C4-2B (cell line): Measurements from ENCODE around the gene DIS3.
"Not testable (repeated sequence)": the region's sequence is repeated elsewhere in the genome, so short reads cannot be mapped to it uniquely, and the experiment has no call there.

Experiments
- H3K27ac ChIP-seq: fragments of 450-650 bp; 2 replicates; pipeline ENCODE4 v1.5.1; 2017
- CTCF ChIP-seq: fragments of 450-650 bp; conservative IDR thresholded peaks from 2 replicates; pipeline ENCODE4 v1.5.1; 2017; ENCODE audit warnings: mild to moderate bottlenecking
- ZFX ChIP-seq: fragments of 450-650 bp; IDR thresholded peaks from 2 replicates; pipeline ENCODE4 v1.6.1; 2017

The DIS3 gene, protein sequence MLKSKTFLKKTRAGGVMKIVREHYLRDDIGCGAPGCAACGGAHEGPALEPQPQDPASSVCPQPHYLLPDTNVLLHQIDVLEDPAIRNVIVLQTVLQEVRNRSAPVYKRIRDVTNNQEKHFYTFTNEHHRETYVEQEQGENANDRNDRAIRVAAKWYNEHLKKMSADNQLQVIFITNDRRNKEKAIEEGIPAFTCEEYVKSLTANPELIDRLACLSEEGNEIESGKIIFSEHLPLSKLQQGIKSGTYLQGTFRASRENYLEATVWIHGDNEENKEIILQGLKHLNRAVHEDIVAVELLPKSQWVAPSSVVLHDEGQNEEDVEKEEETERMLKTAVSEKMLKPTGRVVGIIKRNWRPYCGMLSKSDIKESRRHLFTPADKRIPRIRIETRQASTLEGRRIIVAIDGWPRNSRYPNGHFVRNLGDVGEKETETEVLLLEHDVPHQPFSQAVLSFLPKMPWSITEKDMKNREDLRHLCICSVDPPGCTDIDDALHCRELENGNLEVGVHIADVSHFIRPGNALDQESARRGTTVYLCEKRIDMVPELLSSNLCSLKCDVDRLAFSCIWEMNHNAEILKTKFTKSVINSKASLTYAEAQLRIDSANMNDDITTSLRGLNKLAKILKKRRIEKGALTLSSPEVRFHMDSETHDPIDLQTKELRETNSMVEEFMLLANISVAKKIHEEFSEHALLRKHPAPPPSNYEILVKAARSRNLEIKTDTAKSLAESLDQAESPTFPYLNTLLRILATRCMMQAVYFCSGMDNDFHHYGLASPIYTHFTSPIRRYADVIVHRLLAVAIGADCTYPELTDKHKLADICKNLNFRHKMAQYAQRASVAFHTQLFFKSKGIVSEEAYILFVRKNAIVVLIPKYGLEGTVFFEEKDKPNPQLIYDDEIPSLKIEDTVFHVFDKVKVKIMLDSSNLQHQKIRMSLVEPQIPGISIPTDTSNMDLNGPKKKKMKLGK

DNA sequence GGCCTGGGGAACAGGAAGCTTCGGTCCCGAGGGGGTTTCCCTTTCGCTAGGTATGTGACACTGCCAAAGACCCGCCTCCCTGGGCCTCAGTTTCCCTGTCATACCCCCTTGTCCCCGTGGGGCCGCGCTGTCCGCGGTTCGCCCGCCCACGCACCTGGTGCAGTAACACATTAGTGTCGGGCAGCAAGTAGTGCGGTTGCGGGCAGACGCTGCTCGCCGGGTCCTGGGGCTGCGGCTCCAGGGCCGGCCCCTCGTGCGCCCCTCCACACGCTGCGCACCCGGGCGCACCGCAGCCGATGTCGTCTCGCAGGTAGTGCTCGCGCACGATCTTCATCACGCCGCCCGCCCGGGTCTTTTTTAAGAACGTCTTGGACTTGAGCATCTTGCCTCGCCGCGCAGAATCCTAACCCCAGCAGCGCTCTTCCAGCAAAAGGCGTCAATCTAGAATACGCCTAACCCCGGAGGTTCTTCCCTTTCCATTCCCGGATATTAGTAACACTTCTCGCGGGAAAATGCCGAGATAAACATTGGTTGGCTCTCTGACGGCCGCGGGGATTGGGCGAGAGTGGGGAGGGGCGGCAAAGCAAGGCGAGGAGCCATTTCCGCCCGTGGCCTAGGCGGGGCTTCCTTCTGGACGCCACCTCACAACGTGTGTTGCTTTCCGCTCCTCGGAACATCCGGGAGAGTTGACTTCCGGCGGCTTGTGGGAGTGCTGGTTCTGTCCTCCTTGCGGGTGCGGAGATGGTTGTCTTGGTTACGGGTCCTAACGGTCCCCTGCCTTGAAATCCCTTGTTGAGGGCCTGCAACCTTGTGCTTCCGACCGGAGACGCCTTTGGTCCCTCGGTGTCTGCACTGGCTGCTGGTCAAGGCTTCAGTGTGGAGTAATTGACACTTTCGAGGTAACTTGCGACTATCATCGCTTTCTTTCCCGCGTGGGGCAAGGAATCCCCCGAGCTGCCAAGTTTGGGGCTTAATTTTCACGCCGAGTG lies at the start of gene DIS3, which contains the start of gene PIBF1:
Gene DIS3 (minus strand): TSS at position 450 of the 989 bp plus-strand sequence. CDS start 68 bp downstream, at position 382.
Gene PIBF1 (plus strand): TSS at position 683 of the 989 bp plus-strand sequence. CDS start 1,337 bp downstream, outside the sequence.
- H3K27ac ChIP-seq = peak within 1 kb of the TSS; percentile 78
- no peak for TF ChIP-seq CTCF
- no peak for TF ChIP-seq ZFX

DNA sequence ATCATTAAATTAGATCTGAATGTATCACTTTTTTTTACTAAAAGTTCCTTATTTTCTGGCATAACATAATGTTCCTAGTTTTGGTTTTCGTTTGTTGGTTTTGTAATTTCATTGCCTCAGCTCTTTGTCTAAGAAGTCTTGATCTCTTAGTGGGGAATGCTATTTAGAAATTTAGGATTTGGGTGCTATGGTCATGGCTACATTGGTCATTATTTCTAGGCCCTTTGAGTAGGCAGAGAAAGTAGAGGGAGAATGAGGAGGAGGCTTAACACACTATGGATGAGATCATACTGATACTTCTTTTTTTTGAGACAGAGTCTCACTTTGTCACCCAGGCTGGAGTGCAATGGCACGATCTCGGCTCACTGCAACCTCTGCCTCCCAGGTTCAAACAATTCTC lies 42.0 kb upstream of the DIS3 start:
- no peak overlapping the region for H3K27ac ChIP-seq
- no peak for TF ChIP-seq ZFX
- TF ChIP-seq CTCF = no peak

DNA sequence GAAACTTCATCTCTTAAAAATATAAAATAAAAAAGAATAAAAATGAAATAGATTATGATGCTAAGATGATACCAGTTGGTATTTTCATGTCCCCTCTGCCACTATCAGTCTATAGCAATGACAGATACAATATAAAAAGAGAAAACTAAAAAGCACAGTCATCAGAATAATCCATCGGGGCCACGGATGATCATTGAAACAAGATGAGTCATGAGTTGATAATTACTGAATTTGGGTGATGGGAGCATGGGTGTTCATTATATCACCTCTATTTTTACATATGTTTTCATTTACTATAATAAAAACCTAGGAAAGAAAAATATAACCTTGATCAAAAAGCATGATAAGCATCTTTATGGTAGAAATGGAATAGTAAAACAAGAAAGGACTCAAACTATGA lies 41.4 kb upstream of the DIS3 start:
- no peak overlapping the region for H3K27ac ChIP-seq
- TF ChIP-seq CTCF = no peak

DNA sequence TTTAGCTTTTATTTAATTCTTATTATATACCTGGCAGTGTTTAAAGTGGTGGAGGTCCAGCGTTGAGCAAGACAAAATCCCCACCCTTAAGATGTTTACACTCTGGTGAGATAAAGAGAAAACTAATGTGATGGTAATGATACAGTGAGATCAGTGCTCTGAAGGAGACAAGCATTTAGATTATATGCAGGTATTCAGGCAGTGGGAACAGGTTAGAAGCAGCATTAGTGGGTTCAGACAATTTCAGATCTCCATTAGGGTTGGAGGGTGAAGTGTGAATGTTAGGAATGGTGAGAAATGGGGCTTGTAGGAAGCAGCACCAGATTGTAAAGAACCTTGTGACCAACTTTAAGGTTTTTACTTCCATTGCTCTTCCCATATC lies 39.2 kb upstream of the DIS3 start:
- H3K27ac ChIP-seq = no peak overlapping the region

GRCh38 chr13:72820156-72820897 lies 38.6 kb upstream of the DIS3 start:
- TF ChIP-seq ZFX (no peak), CTCF (no peak)
- H3K27ac ChIP-seq = no peak overlapping the region

More for the DNA sequence above, 39.2 kb upstream of the DIS3 start:
- TF ChIP-seq CTCF (no peak), ZFX (no peak)

GRCh38 chr13:72808917-72809500 lies 27.3 kb upstream of the DIS3 start:
- H3K27ac ChIP-seq = no peak overlapping the region

DNA sequence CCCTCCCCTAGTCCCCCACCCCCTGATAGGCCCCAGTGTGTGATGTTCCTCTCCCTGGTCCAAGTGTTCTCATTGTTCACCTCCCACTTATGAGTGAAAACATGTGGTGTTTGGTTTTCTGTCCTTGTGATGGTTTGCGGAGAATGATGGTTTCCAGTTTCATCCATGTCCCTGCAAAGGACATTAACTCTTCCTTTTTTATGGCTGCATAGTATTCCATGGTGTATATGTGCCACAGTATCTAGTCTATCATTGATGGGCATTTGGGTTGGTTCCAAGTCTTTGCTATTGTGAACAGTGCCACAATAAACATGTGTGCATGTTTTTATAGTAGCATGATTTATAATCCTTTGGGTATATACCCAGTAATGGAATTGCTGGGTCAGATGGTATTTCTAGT lies 24.8 kb upstream of the DIS3 start:
- not testable (repeated sequence) for H3K27ac ChIP-seq

More at GRCh38 chr13:72808917-72809500, 27.3 kb upstream of the DIS3 start:
- no peak for TF ChIP-seq ZFX
- TF ChIP-seq CTCF = peak; percentile 25
